ENCODE measurements around the gene IGFALS.
"Not testable (repeated sequence)": the region's sequence is repeated elsewhere in the genome, so short reads cannot be mapped to it uniquely, and the experiment has no call there.

Gene IGFALS

GRCh38 chr16:1818204-1818872 is 24.8 kb upstream of the IGFALS start:
- DNase-seq (ENCODE audit: low read depth, low spot score) = no peak

- DNase-seq (ENCODE audit: low read depth, low spot score) = no peak
Observed at GRCh38 chr16:1817716-1818115, 24.2 kb upstream of the IGFALS start.

GRCh38 chr16:1817276-1817589 is 23.7 kb upstream of the IGFALS start:
- no peak for DNase-seq (ENCODE audit: low read depth, low spot score)

- no peak for DNase-seq (ENCODE audit: low read depth, low spot score)
Observed at GRCh38 chr16:1816396-1817275, 23.1 kb upstream of the IGFALS start.

- DNase-seq (ENCODE audit: low read depth, low spot score) = no peak
Observed at GRCh38 chr16:1815461-1815860, 22.0 kb upstream of the IGFALS start.

GRCh38 chr16:1812732-1813163 is 19.2 kb upstream of the IGFALS start:
- no peak for DNase-seq (ENCODE audit: low read depth, low spot score)

- DNase-seq (ENCODE audit: low read depth, low spot score) = no peak
Observed at GRCh38 chr16:1810536-1810935, 17.0 kb upstream of the IGFALS start.

DNA sequence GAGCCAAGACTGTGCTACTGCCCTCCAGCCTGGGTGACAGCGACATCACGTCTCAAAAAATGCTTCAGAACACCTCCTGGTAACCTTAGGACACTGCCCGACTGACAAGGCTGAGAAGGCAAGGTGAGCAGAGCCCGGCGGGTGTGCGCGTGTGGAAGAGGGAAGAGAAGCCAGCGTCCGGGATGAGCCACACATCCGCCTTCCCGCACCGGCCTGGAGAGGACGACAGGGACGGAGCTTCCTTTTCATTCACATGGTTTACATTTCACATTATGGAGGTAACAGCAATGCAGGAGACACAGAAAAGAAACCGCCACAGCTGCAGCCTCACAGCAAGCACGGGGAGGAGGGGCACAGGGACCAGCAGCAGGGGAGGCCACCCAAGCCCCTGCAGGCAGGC is 16.6 kb upstream of the IGFALS start:
- DNase-seq (ENCODE audit: low read depth, low spot score) = no peak

- no peak for DNase-seq (ENCODE audit: low read depth, low spot score)
Observed at GRCh38 chr16:1809281-1809801, 15.8 kb upstream of the IGFALS start.

GRCh38 chr16:1808691-1809090 is 15.2 kb upstream of the IGFALS start:
- DNase-seq (ENCODE audit: low read depth, low spot score) = no peak

GRCh38 chr16:1807626-1808025 is 14.1 kb upstream of the IGFALS start:
- DNase-seq (ENCODE audit: low read depth, low spot score) = no peak

GRCh38 chr16:1800701-1801100 is 7.2 kb upstream of the IGFALS start:
- no peak for DNase-seq (ENCODE audit: low read depth, low spot score)

- not testable (repeated sequence) for DNase-seq (ENCODE audit: low read depth, low spot score)
Observed at GRCh38 chr16:1799263-1799662, 5.8 kb upstream of the IGFALS start.

GRCh38 chr16:1794908-1795666 is 1.6 kb upstream of the IGFALS start:
- DNase-seq (ENCODE audit: low read depth, low spot score) = no peak

GRCh38 chr16:1794221-1794871 is 841 bp upstream of the IGFALS start:
- no peak for DNase-seq (ENCODE audit: low read depth, low spot score)

DNA sequence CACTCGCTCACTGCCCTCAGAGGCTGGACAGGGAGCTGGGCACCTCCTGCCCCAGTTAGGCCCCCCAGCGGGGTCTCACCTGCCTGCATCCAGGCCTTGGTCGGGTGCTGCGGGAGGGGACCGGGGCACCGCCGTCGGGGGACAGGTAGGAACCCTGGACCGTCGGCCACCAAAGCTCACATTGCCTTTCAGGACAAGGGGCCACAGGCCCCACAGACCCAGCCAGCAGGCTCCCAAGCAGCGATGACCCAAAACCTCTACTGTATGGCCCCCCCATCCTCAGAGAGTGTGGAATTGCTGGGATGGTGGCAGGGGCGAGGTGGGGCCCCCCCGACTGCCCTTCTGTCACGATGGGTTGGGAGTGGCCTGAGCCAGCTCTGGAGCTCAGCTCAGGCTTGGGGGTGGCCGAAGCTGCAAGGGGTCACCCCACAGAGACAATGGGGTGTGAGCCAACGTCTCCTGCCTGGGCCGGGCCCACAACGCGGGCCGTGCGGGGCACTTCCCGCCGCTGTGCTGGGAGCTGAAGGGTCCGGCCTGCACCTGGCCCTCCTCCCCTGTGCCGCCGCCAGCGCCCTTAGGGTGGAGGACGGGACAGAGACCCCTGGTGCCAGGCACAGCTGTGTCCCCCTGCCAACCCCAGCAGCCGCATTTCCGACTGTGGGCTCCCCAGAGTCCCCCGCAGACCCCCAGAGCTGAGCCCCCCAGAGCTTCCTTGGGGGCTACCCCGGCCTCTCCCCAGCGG is 498 bp downstream of the IGFALS start:
- no peak for DNase-seq (ENCODE audit: low read depth, low spot score)

DNA sequence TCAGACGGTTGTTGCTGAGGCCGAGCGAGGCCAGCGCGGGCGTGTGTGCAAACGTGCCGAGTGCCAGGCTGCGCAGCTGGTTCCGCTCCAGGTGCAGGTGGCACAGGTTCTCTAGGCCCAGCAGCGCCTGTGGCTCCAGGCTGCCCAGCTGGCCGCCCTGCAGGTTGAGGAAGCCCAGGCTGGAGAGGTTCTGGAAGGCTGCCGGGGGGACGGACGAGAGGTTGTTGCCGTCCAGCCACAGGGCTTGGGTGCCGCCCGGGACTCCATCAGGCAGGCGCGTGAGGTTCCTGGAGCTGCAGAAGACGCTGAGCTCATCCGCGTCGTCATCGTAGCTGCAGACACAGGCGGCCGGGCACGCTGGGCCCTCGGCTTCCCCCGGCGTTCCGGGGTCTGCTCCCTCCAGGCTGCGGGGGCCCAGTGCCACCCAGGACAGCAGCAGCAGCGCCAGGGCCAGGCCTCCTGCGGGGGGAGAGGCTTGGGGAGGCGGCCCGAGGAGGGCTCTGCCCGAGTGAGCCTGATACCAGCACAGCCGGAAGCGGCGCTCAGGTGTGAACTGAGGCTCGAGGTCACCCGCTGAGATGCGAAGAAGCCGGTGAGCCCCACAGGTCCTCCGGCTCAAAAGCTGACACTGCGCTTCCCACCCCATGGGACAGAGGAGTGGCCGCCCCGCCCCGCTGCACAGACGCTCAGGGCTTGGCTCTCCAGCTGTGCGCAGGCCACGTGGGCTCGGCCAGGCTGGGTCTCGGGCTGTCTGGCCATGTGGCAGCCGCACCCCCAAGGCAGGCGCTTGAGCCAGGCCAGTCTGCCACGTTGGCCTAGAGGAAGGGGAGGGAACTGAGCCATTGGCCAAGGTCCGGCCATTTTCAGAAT is 1.3 kb downstream of the IGFALS start:
- no peak for DNase-seq (ENCODE audit: low read depth, low spot score)

- no peak for DNase-seq (ENCODE audit: low read depth, low spot score)
Observed at GRCh38 chr16:1791256-1791942, 2.1 kb downstream of the IGFALS start.

DNA sequence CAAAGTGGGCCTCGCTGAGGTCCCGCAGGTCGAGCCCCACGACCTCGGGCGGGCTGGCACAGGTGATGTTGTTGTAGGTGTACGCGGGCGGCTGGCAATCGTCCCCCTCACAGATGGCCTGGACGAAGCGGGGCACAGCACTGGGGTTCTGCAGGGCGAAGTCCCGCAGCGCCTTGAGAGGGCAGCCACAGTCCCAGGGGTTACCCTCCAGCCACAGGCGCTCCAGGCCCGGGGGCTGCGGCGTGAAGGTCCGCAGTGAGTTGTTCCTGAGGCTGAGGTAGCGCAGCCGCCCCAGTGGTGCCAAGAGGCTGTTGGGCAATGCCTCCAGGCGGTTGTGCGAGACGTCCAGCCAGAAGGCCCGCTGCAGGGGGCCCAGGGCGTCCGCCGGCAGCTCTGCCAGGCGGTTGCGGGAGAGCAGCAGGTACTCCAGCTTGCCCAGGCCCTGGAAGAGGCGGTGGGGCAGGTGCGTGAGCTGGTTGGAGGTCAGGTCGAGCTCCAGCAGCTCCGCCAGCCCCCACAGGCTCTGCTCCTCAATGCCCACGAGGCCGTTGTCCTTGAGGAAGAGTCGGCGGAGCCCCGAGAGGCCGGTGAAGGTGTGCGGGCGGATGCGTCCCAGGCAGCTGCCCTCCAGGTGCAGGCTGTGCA is 2.8 kb downstream of the IGFALS start:
- no peak for DNase-seq (ENCODE audit: low read depth, low spot score)
